GM18505 (cell line): ENCODE measurements around the gene PRKAR2B.
"Not testable (repeated sequence)": the region's sequence is repeated elsewhere in the genome, so short reads cannot be mapped to it uniquely, and the experiment has no call there.

Source experiments
- ATAC-seq: cut with Tn5 transposase; IDR thresholded peaks from one replicate; pipeline ENCODE4 v1.9.1; 2021; ENCODE audit not compliant: unreplicated experiment
- POLR2A ChIP-seq: IDR thresholded peaks from 4 replicates; pipeline ENCODE4 v1.6.1; 2011; ENCODE audit warnings: borderline replicate concordance; ENCODE audit not compliant: insufficient read depth, insufficient read length; ENCODE audit errors: extremely low read depth

Gene PRKAR2B

GRCh38 chr7:107080099-107080505, 35.6 kb downstream of the PRKAR2B start:
- TF ChIP-seq POLR2A, result no peak
- no peak for ATAC-seq

- no peak for ATAC-seq
Measured at GRCh38 chr7:107080533-107080932, 36.0 kb downstream of the PRKAR2B start.

GRCh38 chr7:107085180-107085579, 40.7 kb downstream of the PRKAR2B start:
- ATAC-seq, result no peak
- TF ChIP-seq POLR2A, result no peak

More at GRCh38 chr7:107080533-107080932, 36.0 kb downstream of the PRKAR2B start:
- no peak for TF ChIP-seq POLR2A

GRCh38 chr7:107089627-107090026, 45.1 kb downstream of the PRKAR2B start:
- ATAC-seq, result no peak

GRCh38 chr7:107090457-107090856, 46.0 kb downstream of the PRKAR2B start:
- TF ChIP-seq POLR2A, result no peak
- ATAC-seq, result no peak

More at GRCh38 chr7:107089627-107090026, 45.1 kb downstream of the PRKAR2B start:
- no peak for TF ChIP-seq POLR2A

- no peak for ATAC-seq
- no peak for TF ChIP-seq POLR2A
Measured at GRCh38 chr7:107091306-107091705, 46.8 kb downstream of the PRKAR2B start.

- ATAC-seq, result not testable (repeated sequence)
Measured at GRCh38 chr7:107093671-107094070, 49.2 kb downstream of the PRKAR2B start.

GRCh38 chr7:107099154-107099553, 54.6 kb downstream of the PRKAR2B start:
- ATAC-seq, result not testable (repeated sequence)

- no peak for TF ChIP-seq POLR2A
- no peak for ATAC-seq
Measured at GRCh38 chr7:107100824-107101223, 56.3 kb downstream of the PRKAR2B start.

GRCh38 chr7:107103369-107103768, 58.9 kb downstream of the PRKAR2B start:
- TF ChIP-seq POLR2A, result no peak
- ATAC-seq, result no peak

- no peak for TF ChIP-seq POLR2A
- no peak for ATAC-seq
Measured at GRCh38 chr7:107104801-107105200, 60.3 kb downstream of the PRKAR2B start.

- TF ChIP-seq POLR2A, result no peak
- ATAC-seq, result no peak
Measured at GRCh38 chr7:107105591-107106245, 61.2 kb downstream of the PRKAR2B start.

- ATAC-seq, result no peak
- no peak for TF ChIP-seq POLR2A
Measured at GRCh38 chr7:107108793-107109371, 64.4 kb downstream of the PRKAR2B start.

- ATAC-seq, result no peak
- no peak for TF ChIP-seq POLR2A
Measured at GRCh38 chr7:107109955-107110354, 65.5 kb downstream of the PRKAR2B start.
